EH (cell line): ENCODE measurements around the gene PCDHGA9.
"Not testable (repeated sequence)": the region's sequence is repeated elsewhere in the genome, so short reads cannot be mapped to it uniquely, and the experiment has no call there.

ENCODE experiments used
- DNase-seq: peaks from one replicate; pipeline ENCODE4 v3.0.0-alpha.2; 2015; ENCODE audit warnings: low read depth

The PCDHGA9 gene

GRCh38 chr5:141384471-141385267, 17.9 kb upstream of the PCDHGA9 start:
- no peak for DNase-seq

GRCh38 chr5:141387557-141388311, 14.8 kb upstream of the PCDHGA9 start, which contains the start of gene PCDHGB4:
Gene PCDHGB4 (plus strand): TSS chr5:141387698. CDS start chr5:141387885, 187 bp downstream.
- DNase-seq = peak; percentile 32

DNA sequence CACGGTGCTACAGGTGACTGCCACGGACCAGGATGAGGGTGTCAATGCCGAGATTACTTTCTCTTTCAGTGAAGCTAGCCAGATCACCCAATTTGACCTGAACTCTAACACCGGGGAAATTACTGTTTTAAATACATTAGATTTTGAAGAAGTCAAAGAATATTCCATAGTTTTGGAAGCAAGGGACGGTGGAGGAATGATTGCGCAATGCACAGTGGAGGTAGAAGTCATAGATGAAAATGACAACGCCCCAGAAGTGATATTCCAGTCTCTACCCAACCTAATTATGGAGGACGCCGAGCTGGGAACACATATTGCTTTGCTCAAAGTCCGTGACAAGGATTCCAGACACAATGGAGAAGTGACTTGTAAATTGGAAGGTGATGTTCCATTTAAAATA, 13.9 kb upstream of the PCDHGA9 start:
- no peak for DNase-seq

DNA sequence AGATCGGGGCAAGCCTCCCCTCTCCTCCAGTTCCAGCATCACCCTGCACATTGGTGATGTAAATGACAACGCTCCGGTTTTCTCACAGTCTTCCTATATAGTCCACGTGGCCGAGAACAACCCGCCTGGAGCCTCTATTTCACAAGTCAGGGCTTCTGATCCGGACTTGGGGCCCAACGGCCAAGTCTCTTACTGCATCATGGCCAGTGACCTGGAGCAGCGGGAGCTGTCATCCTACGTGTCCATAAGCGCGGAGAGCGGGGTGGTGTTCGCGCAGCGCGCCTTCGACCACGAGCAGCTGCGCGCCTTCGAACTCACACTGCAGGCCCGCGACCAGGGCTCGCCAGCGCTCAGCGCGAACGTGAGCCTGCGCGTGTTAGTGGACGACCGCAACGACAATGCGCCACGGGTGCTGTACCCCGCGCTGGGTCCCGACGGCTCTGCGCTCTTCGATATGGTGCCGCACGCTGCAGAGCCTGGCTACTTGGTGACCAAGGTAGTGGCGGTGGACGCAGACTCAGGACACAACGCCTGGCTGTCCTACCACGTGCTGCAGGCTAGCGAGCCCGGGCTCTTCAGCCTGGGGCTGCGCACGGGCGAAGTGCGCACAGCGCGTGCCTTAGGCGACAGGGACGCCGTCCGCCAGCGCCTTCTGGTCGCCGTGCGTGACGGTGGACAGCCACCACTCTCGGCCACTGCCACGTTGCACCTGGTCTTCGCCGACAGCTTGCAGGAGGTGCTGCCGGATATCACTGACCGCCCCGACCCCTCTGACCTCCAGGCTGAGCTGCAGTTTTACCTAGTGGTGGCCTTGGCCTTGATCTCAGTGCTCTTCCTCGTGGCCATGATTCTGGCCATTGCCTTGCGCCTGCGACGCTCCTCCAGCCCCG, 13.2 kb upstream of the PCDHGA9 start:
- no peak for DNase-seq

DNA sequence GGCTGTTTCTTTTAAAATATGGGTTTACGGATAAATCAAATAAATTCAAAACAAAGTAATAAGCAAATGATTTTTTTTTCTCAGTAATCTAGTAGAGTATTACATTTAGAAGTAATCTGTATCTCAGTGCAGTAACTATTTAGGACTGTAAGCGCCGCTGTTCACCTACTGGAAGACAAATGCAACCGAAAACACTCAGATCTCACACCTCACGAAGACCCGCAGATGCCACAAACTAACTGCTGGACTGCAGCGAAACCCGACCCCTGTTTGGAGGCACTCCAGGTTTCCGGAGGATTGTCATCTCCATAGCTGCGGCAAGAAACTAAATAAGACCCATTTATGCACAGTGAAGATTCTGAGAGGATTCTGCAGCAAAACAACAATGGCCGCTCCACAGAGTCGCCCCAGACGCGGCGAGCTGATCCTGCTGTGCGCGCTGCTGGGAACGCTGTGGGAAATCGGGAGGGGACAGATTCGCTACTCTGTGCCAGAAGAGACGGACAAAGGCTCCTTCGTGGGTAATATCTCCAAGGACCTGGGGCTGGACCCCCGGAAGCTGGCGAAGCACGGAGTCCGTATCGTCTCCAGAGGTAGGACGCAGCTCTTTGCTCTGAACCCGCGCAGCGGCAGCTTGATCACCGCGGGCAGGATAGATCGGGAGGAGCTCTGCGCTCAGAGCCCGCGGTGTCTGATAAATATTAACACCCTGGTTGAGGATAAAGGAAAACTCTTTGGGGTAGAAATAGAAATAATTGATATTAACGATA, 10.0 kb upstream of the PCDHGA9 start, which contains the start of gene PCDHGA8:
Gene PCDHGA8 (plus strand): TSS at position 205 of the 770 bp plus-strand sequence. CDS start 181 bp downstream, at position 386.
- DNase-seq = peak; percentile 30

DNA sequence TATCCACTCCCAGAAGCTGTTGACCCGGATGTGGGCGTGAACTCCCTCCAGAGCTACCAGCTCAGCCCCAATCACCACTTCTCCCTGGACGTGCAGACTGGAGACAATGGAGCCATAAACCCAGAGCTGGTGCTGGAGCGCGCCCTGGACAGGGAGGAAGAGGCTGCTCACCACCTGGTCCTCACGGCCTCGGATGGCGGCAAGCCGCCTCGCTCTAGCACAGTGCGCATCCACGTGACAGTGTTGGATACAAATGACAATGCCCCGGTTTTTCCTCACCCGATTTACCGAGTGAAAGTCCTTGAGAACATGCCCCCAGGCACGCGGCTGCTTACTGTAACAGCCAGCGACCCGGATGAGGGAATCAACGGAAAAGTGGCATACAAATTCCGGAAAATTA, 9.3 kb upstream of the PCDHGA9 start:
- DNase-seq = no peak

- DNase-seq = not testable (repeated sequence)
These were observed 8.0 kb upstream of the PCDHGA9 start for GRCh38 chr5:141394401-141395187.

- peak; percentile 73 for DNase-seq
These were observed 4.6 kb upstream of the PCDHGA9 start, which contains the start of gene PCDHGB5 for GRCh38 chr5:141397756-141398551. Gene PCDHGB5 (plus strand): TSS chr5:141397947. CDS start chr5:141398128, 181 bp downstream.

DNA sequence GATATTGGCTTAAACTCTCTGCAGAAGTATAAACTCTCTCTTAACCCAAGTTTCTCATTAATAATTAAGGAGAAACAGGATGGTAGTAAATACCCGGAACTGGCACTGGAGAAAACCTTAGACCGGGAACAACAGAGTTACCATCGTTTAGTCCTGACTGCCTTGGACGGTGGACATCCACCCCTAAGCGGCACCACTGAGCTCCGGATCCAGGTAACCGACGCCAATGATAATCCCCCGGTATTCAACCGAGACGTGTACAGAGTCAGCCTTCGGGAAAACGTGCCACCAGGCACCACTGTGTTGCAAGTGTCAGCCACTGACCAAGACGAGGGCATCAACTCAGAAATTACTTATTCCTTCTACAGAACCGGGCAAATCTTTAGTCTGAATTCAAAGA, 4.0 kb upstream of the PCDHGA9 start:
- no peak for DNase-seq

GRCh38 chr5:141399555-141400258, 2.9 kb upstream of the PCDHGA9 start:
- DNase-seq = no peak

- DNase-seq = no peak
These were observed 809 bp downstream of the PCDHGA9 start for GRCh38 chr5:141403387-141403786.

GRCh38 chr5:141407790-141408505, 5.4 kb downstream of the PCDHGA9 start, which contains the start of gene PCDHGB6:
Gene PCDHGB6 (plus strand): TSS chr5:141408021. CDS start chr5:141408203, 182 bp downstream.
- DNase-seq = peak; percentile 28

- no peak for DNase-seq
These were observed 7.2 kb downstream of the PCDHGA9 start for GRCh38 chr5:141409598-141410306.

DNA sequence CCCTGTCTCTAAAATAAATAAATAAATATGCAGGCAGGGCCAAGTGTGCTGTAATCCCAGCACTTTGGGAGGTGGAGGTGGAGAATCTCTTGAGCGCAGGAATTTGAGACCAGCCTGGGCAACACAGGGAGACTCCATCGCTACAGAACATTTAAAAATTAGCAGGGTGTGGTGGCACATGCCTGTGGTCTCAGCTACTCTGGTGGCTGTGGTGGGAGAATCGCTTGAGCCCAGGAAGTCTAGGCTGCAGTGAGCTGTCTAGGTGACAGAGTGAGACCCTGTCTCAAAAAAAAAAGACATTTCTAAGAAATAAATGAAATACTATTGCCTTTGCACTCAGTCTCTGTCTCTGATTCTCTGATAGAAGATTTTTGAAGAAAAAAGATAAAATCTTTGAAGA, 9.0 kb downstream of the PCDHGA9 start:
- DNase-seq = no peak

DNA sequence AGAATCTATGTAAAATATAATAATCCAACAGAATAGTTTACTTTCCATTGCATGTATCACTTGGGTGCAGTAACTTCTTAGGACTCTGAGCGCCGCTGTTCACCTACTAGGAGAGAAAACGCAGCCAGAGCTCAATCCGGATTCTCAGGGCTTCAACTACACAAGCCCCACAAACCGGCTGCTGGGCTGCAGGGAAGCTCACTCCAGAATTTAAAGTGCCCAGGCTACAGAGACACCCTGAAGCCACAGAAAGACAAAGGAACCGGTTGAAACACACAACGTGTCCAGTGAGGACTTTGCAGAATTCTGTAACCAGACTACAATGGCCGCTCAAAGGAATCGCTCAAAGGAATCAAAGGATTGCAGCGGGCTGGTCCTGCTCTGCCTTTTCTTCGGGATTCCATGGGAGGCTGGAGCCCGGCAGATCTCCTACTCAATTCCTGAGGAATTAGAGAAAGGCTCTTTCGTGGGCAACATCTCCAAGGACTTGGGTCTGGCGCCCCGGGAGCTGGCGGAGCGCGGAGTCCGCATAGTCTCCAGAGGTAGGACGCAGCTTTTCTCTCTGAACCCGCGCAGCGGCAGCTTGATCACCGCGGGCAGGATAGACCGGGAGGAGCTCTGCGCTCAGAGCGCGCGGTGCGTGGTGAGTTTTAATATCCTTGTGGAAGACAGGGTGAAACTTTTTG, 10.4 kb downstream of the PCDHGA9 start, which contains the start of gene PCDHGA10:
Gene PCDHGA10 (plus strand): TSS at position 134 of the 686 bp plus-strand sequence. CDS start 189 bp downstream, at position 323.
- peak; percentile 72 for DNase-seq

- no peak for DNase-seq
These were observed 11.0 kb downstream of the PCDHGA9 start for GRCh38 chr5:141413540-141414069.
